Transverse colon (tissue), 3 donors: ENCODE measurements around the gene HMCN2.

Source experiments
- POLR2A ChIP-seq: fragments of 450-650 bp; IDR thresholded peaks from one replicate; pipeline ENCODE4 v1.6.1; 2016; ENCODE audit warnings: antibody characterized with exemption, mild to moderate bottlenecking, moderate library complexity
- TF ChIP-seq, protein P1 (sequence below), 5 experiments: fragments of 200-600 bp in 3 of 5; fragments of 450-650 bp in 2 of 5; sonication (generic) in 3 of 5; IDR thresholded peaks; 1 replicate in 2 of 5; 2 replicates in 3 of 5; pipeline ENCODE4 v1.5.1; 2016 to 2017; ENCODE audit warnings: antibody characterized with exemption in 5 of 5, inconsistent platforms in 3 of 5, mild to moderate bottlenecking in 2 of 5, moderate library complexity in 1 of 5

- TF ChIP-seq, protein P1, sequence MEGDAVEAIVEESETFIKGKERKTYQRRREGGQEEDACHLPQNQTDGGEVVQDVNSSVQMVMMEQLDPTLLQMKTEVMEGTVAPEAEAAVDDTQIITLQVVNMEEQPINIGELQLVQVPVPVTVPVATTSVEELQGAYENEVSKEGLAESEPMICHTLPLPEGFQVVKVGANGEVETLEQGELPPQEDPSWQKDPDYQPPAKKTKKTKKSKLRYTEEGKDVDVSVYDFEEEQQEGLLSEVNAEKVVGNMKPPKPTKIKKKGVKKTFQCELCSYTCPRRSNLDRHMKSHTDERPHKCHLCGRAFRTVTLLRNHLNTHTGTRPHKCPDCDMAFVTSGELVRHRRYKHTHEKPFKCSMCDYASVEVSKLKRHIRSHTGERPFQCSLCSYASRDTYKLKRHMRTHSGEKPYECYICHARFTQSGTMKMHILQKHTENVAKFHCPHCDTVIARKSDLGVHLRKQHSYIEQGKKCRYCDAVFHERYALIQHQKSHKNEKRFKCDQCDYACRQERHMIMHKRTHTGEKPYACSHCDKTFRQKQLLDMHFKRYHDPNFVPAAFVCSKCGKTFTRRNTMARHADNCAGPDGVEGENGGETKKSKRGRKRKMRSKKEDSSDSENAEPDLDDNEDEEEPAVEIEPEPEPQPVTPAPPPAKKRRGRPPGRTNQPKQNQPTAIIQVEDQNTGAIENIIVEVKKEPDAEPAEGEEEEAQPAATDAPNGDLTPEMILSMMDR (IDR thresholded peaks at IDR 0.05), result no peak
- TF ChIP-seq POLR2A, result no peak
These were observed 129.4 kb downstream of the HMCN2 start for GRCh38 chr9:130394814-130395470.
